ENCODE results near the gene MRPL3. TPM values are rescaled to one million over a fixed set of nuclear protein-coding genes. Genes with fewer than 3 reads are reported as not detected.

Gene MRPL3
- total RNA-seq, 1 experiment from 2014 or later, result 233 TPM

DNA sequence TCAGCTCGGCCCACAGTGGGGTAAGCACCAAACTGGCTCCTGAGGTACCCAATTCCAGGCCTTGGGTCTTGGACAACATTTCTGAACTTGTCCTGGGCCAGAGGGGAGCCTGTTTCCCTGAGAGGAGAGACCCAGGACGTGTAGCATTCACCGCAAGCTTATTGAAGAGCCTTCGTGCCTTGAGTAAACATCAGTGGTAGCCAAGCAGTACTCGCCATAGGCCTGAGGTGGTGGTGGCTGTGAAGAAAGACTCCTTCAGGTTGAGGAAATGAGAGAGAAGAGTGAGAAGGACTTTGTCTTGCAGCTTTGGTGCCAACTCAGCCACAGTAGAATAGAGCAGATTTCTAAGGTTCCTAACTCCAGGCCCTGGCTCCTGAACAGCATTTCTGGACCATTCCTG lies 71.0 kb downstream of the MRPL3 start:
- Histone ChIP-seq H3K36me3 (ENCODE audit: low read depth, low read length) (no peaks in the 10 kb centered on the region), H3K4me2 (ENCODE audit: low read length) (no peak overlapping the region), H3K27me3 (ENCODE audit: low read length) (no peaks in the 10 kb centered on the region), H3K9ac (ENCODE audit: low read length) (no peak overlapping the region), H2AFZ (ENCODE audit: low read length) (no peak overlapping the region), H3K9me2 (replicated peaks; ENCODE audit: low read length) (no peaks in the 10 kb centered on the region), H3F3A (ENCODE audit: low read length, unreplicated experiment) (no peaks in the 10 kb centered on the region), H3K4me1 (ENCODE audit: insufficient read depth, low read length) (no peaks in the 10 kb centered on the region), H3K27ac (ENCODE audit: low read length) (no peak overlapping the region), H4K20me1 (ENCODE audit: low read length) (no peaks in the 10 kb centered on the region), H3K4me3 (ENCODE audit: low read length) (no peak overlapping the region), H3K9me3 (ENCODE audit: low read length) (no peaks in the 10 kb centered on the region), H3K79me2 (ENCODE audit: low read length) (no peaks in the 10 kb centered on the region)
- ChIA-PET CTCF (no interaction called here), POLR2A (ENCODE audit: unreplicated experiment) (no interaction called here)
- DNase-seq, result no peak
- ATAC-seq, result no peak
- BruUV-seq (replicated peaks), result no TSS peak
- TF ChIP-seq, protein P1, sequence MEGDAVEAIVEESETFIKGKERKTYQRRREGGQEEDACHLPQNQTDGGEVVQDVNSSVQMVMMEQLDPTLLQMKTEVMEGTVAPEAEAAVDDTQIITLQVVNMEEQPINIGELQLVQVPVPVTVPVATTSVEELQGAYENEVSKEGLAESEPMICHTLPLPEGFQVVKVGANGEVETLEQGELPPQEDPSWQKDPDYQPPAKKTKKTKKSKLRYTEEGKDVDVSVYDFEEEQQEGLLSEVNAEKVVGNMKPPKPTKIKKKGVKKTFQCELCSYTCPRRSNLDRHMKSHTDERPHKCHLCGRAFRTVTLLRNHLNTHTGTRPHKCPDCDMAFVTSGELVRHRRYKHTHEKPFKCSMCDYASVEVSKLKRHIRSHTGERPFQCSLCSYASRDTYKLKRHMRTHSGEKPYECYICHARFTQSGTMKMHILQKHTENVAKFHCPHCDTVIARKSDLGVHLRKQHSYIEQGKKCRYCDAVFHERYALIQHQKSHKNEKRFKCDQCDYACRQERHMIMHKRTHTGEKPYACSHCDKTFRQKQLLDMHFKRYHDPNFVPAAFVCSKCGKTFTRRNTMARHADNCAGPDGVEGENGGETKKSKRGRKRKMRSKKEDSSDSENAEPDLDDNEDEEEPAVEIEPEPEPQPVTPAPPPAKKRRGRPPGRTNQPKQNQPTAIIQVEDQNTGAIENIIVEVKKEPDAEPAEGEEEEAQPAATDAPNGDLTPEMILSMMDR (conservative IDR thresholded peaks at IDR 0.05; ENCODE audit: low read depth, low read length), result no peak
- intact Hi-C loops (cut with micrococcal nuclease), result no loop called here

DNA sequence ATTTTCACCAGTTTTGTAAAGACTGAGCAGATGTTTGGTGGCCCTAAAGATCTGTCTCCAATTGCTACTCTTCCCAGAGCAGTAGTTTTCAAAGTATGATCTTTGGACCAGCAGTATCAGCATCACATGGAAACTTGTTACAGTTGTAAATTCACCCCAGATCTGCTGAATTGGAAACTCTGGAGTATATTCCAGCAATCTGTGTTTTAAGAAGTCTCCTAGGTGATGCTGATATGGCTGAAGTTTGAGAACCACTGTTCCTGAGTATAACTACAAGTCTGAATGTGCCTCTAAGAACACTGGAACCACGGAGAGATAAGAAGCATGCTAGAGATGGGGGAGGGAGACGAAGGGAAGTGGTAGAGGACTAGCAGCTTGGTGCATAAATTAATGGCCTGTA lies 75.5 kb downstream of the MRPL3 start:
- ChIA-PET CTCF (no interaction called here), POLR2A (ENCODE audit: unreplicated experiment) (no interaction called here)
- no peaks in the 10 kb centered on the region for H3K27me3 ChIP-seq (ENCODE audit: low read length)
- BruUV-seq (replicated peaks), result no TSS peak
- no peak for TF ChIP-seq EZH2phosphoT487 (IDR thresholded peaks at IDR 0.05; ENCODE audit: borderline replicate concordance, low read length)
- TF ChIP-seq EZH2 (IDR thresholded peaks at IDR 0.05; ENCODE audit: low read length, unreplicated experiment), result no peak
- TF ChIP-seq, protein P1 (conservative IDR thresholded peaks at IDR 0.05; ENCODE audit: low read depth, low read length), result no peak
- no peaks in the 10 kb centered on the region for H3K9me3 ChIP-seq (ENCODE audit: low read length)
- H3K4me2 ChIP-seq (ENCODE audit: low read length), result no peak overlapping the region
- H3K4me1 ChIP-seq (ENCODE audit: insufficient read depth, low read length), result no peaks in the 10 kb centered on the region
- intact Hi-C loops (cut with micrococcal nuclease), result no loop called here
- H3F3A ChIP-seq (ENCODE audit: low read length, unreplicated experiment), result no peaks in the 10 kb centered on the region
- no peaks in the 10 kb centered on the region for H3K36me3 ChIP-seq (ENCODE audit: low read depth, low read length)
- no peak overlapping the region for H3K27ac ChIP-seq (ENCODE audit: low read length)
- DNase-seq, result no peak
- no peak overlapping the region for H3K4me3 ChIP-seq (ENCODE audit: low read length)
- no peak overlapping the region for H3K9ac ChIP-seq (ENCODE audit: low read length)
- H4K20me1 ChIP-seq (ENCODE audit: low read length), result no peaks in the 10 kb centered on the region
- no peaks in the 10 kb centered on the region for H3K9me2 ChIP-seq (replicated peaks; ENCODE audit: low read length)
- H3K79me2 ChIP-seq (ENCODE audit: low read length), result no peaks in the 10 kb centered on the region
- no peak overlapping the region for H2AFZ ChIP-seq (ENCODE audit: low read length)
- ATAC-seq, result no peak

DNA sequence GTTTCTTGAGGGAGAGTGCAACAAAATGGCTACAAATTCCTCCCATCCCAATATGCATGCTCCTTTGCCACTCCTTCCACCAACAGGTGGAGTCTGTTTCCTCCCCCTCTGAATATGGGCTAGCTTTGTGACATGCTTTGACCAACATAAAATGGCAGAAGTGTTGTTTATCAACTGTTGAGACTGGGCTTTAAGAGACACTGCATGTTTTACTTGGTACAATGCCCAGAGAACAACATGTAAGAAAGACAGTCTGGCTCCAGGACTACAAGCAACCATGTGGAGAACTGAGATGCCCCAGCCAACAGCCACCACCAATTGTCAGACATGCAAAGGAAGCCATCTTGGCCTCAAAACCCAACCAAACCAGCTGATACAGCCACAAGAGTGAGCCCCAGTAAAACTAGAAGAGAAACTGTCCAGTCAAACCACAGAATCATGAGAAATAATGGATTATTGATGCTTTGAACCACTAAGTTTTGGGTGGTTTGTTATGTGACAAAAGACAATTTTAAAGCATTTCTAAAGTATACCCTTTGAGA lies 80.7 kb downstream of the MRPL3 start:
- Histone ChIP-seq H3K4me2 (ENCODE audit: low read length) (no peak overlapping the region), H3K27ac (ENCODE audit: low read length) (no peak overlapping the region), H3K9ac (ENCODE audit: low read length) (no peak overlapping the region), H3K4me3 (ENCODE audit: low read length) (no peak overlapping the region), H3K36me3 (ENCODE audit: low read depth, low read length) (no peaks in the 10 kb centered on the region), H4K20me1 (ENCODE audit: low read length) (no peaks in the 10 kb centered on the region), H3K9me2 (replicated peaks; ENCODE audit: low read length) (no peaks in the 10 kb centered on the region), H3K27me3 (ENCODE audit: low read length) (no peaks in the 10 kb centered on the region), H2AFZ (ENCODE audit: low read length) (no peak overlapping the region), H3F3A (ENCODE audit: low read length, unreplicated experiment) (no peaks in the 10 kb centered on the region), H3K4me1 (ENCODE audit: insufficient read depth, low read length) (no peaks in the 10 kb centered on the region), H3K9me3 (ENCODE audit: low read length) (no peaks in the 10 kb centered on the region), H3K79me2 (ENCODE audit: low read length) (no peaks in the 10 kb centered on the region)
- POLR2A ChIA-PET (ENCODE audit: unreplicated experiment), result no interaction called here
- intact Hi-C loops (cut with micrococcal nuclease), result no loop called here
- CTCF ChIA-PET, result interaction anchor here (0.6 kb wide), 1 partner anchor 375 kb away, joined by 3 read pairs; no protein-coding TSS in a partner anchor
- no peak for TF ChIP-seq EZH2 (IDR thresholded peaks at IDR 0.05; ENCODE audit: low read length, unreplicated experiment)
- TF ChIP-seq EZH2phosphoT487 (IDR thresholded peaks at IDR 0.05; ENCODE audit: borderline replicate concordance, low read length), result no peak
- TF ChIP-seq, protein P1 (conservative IDR thresholded peaks at IDR 0.05; ENCODE audit: low read depth, low read length), result no peak
- DNase-seq, result no peak
- ATAC-seq, result no peak
- no TSS peak for BruUV-seq (replicated peaks)
